Cerebellar cortex (tissue), 1 donor: ENCODE data around the gene ZBTB20.
A peak's percentile ranks its signal among the peaks of the same experiment; 100 is the strongest.

Experiments
- DNase-seq: peaks from one replicate; pipeline ENCODE4 v3.0.0-alpha.2; 2015; ENCODE audit warnings: low spot score

Gene ZBTB20

GRCh38 chr3:114538211-114538610 is 608.9 kb downstream of the ZBTB20 start:
- DNase-seq, result no peak

- DNase-seq, result no peak
Measured at GRCh38 chr3:114528517-114528916, 618.6 kb downstream of the ZBTB20 start.

GRCh38 chr3:114527036-114527644 is 619.9 kb downstream of the ZBTB20 start:
- no peak for DNase-seq

DNA sequence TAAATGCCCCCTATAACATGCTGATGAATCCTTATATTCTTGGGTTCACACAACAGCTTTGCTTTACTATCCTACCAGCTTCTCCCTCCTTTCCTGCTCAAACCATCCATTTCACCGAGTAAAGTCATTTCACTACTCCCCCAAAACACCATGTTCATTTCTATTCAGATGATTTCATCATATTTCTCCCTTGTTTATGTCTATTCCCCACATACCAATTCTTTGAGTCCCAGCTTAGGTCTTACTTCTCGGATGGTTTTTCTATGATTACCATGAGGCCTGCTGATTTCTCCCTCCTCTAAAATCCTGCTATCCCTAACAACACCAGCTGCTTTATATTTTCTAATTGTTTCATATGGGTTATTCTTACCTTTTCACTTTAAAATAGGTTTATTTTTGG is 621.8 kb downstream of the ZBTB20 start:
- no peak for DNase-seq

DNA sequence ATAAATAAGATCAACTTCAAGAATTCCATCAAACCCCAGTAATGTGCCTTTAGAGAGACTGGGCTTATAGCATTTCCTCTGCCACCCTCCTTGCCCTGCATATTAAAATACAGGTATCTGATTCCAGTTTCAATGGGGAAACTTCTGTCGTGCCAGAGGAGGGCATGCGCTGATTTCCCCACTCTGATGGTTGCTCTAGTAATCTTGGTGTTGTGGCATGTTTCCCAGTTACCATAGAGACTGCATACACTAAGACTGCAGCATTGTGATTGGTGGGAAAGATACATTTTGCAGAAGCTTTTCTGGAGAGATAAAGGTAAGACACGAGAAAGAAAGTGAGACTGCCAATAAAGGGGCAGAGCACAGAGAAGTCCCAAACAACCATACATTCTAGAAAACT is 627.7 kb downstream of the ZBTB20 start:
- DNase-seq, result peak; percentile 47

DNA sequence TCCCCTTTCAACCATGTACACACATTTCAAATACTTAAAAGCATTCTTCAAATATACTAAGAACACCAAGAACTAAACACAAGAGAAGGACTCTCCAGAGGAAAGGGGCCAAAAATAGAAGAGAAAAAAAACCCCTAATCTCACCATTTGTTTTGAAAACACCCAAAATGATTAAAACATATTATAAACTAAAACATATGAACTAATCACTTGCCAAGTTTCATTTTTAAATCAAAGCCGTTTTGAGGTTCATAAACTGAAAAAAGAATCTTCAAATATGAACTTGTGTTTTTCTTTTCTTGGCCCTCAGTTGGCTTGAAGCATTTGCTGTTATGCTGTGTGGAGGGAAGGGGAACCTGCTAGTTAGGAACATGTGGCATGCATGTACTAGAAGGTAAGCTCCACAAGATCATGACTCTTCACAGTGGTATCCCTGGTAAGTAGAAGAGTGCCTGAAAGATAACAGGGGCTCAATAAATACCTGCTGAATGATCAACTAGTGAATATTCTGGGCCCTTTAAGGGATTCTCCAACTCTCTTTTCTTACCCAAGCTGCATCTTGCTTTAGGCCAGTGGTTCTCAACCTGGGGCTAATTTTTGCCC is 628.8 kb downstream of the ZBTB20 start:
- no peak for DNase-seq

- peak; percentile 61 for DNase-seq
Measured at GRCh38 chr3:114510201-114510600, 636.9 kb downstream of the ZBTB20 start.

DNA sequence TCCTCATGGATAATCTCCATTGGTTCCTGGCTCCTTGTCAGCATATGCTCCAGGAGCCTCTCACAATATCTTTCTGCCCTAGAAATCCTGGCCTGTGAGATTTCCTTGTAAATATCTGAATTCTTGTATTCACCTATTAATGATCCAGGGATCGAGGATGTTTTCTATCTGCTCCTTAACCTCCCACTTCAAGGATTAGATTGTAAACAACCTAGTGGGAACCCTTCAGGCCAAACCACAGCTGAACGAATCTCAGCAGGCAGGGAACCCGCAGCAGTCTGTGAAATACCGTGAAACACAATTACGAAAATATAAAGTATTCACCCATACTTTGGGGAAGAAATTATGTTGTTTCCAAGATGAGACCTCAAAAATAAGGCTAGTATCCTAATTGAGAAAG is 637.3 kb downstream of the ZBTB20 start:
- peak; percentile 62 for DNase-seq

DNA sequence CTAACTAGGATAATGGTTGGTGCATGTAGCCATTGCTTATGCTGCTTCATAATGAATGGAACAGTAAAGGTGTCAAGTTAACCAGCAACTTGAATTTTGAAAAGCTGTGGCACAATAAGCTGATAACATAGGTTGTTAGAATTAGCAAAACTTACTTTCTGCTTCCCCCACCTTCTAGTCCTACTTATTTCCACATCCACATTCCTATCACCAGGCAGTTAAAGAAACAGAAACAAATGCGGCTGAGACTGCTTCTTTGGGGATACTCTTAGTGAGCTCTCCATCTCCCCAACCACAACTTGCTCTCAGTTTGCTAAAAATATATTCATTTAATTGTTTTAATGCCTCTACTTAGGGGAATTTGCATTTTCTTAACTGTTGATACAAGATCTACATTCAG is 638.1 kb downstream of the ZBTB20 start:
- DNase-seq, result no peak

- no peak for DNase-seq
Measured at GRCh38 chr3:114508208-114508607, 638.9 kb downstream of the ZBTB20 start.

GRCh38 chr3:114506591-114507300 is 640.3 kb downstream of the ZBTB20 start:
- DNase-seq, result no peak

GRCh38 chr3:114504941-114505628 is 642.0 kb downstream of the ZBTB20 start:
- DNase-seq, result no peak

DNA sequence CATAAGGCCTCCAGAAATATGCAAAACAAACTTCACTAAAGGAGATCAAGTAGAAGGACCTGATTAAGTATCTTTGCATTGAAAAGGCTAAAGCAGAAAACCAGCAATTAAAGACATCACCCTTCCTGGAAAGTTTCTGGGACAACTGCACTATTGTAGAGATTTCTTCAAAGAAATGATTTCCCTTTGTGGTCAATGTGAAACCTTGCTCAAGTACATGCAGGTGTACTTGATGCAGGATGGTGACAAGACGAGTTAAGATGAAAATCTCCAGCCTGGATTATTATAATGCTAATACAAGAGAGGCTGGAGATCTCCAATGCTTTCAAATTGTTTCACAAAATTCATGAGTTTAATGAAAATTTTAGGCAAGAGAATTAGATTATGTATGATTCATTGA is 644.9 kb downstream of the ZBTB20 start:
- DNase-seq, result no peak

DNA sequence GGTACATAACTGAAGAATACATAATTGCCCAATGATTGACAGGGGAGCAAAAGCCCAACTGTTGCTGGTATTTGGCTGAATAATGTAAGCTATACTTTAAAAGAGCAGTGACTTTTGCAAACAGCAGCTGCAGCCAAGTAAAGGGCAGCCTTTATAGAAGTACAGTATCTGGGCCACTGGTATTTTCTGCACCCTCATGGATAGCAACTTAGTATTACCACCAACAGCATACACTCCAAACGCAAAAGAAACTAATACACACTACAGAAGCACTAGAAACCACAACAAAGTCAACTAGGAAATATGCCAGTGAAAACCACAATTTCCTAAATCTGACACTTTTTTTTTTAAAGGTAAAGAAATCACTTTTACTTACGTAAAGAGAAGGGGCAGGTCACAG is 647.1 kb downstream of the ZBTB20 start:
- no peak for DNase-seq

DNA sequence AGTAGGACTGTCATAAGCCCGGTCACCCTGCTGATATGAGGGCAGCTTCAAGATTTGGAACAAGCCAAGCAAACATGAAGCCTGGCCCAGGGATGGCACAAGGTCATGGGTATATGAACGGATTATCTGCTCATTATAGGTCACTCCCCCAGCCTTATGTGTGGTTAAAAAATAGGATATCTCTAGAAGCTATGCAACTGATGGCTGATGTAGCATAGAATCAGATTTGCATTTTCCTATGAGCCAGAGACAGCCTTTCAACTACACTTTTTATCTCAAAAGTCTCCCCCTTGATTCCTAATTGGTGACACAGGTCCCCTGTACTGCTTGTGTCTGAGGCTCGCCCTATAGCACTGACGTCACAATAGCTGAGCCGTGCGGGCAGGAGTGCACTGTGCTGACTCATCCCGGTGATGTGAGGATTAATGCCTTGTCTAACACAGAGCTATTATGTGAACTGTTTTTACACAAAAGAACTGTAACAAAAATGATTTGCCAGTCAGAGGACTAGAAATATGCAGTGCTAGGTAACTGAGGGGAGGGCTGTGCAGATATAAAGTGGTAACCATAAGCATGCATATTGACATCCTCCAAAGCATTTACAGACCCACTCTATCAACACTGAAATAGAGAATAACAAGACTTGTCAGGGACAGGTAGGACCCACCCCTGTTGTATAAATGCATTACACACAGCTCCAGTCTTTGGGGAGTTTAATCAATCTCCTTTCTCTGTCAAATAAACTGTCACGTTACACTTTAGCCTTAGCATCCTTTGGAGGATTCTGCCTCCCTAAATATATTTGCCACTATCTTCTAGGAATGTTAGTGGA is 648.3 kb downstream of the ZBTB20 start:
- peak; percentile 59 for DNase-seq

GRCh38 chr3:114496874-114497273 is 650.2 kb downstream of the ZBTB20 start:
- DNase-seq, result no peak

DNA sequence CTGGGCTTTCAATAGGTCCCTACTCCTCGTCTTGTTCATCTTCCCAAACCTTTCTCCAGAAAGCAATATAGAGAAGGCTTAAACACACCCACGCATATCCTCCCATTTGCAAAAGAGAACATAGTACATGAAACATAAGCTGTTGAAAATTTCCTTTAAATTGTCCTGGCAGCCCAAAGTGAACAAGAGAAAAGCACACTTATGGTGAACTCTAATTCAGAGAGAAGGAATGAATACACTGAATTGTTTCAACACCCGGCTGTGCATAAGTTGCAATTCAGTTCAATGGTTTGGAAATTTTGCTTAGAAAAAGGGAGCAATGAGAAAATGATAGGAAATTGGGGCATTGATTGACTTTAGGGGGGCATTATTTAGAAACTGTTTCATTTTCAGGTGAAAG is 650.6 kb downstream of the ZBTB20 start:
- DNase-seq, result no peak

DNA sequence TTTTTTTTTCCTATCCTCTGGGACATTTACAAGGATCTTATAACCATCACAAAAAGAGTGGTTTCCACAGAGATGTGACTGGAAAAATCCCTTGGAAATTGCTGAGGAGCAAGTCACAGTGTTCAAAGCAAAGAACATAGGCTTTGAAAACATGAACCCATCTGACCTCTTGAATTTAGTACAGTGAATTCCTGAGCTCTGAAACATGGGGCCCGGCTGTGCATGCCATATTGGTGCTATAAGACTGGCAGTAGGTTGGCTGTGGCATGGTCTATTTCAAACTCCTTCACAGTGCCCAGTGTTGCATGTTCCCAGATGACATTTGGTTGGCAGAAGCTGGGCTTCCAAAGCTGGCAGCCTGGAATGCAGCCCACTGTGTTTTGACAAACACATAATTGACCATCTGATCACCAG is 651.1 kb downstream of the ZBTB20 start:
- DNase-seq, result peak; percentile 95

GRCh38 chr3:114494498-114494897 is 652.6 kb downstream of the ZBTB20 start:
- no peak for DNase-seq

- no peak for DNase-seq
Measured at GRCh38 chr3:114490829-114491228, 656.3 kb downstream of the ZBTB20 start.

DNA sequence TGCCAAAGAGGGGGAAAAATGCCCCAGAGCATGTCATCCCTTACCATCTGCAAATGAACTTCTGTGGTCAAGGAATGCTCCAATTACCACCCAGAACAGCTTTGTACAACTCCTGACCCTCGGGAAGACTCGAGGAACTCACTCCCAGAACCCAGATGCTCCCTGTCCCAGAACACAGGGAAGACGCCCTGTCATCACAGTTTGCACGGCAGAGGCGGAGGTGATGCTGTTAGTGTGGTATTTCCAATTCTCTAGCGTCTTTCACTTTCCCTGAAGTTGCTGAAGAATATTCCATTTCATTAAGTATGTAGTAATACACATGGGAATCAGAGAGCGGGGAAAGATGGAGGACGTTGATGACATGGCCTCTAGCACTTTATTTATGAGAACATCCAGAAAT is 659.6 kb downstream of the ZBTB20 start:
- DNase-seq, result no peak

- no peak for DNase-seq
Measured at GRCh38 chr3:114484919-114485318, 662.2 kb downstream of the ZBTB20 start.
